GM21619 (cell line): Measurements from ENCODE around the gene XIST.
"Not testable (repeated sequence)": the region's sequence is repeated elsewhere in the genome, so short reads cannot be mapped to it uniquely, and the experiment has no call there.

Source experiments
- ATAC-seq: cut with Tn5 transposase; IDR thresholded peaks from one replicate; pipeline ENCODE4 v1.9.1; 2021; ENCODE audit not compliant: unreplicated experiment

Gene XIST

GRCh38 chrX:73817393-73818199, 34.9 kb downstream of the XIST start:
- ATAC-seq, result no peak

- ATAC-seq, result no peak
Observed at GRCh38 chrX:73812256-73812655, 40.3 kb downstream of the XIST start.

- ATAC-seq, result not testable (repeated sequence)
Observed at GRCh38 chrX:73804109-73804508, 48.4 kb downstream of the XIST start.

GRCh38 chrX:73799888-73800287, 52.6 kb downstream of the XIST start:
- ATAC-seq, result no peak

GRCh38 chrX:73792511-73792910, 60.0 kb downstream of the XIST start:
- not testable (repeated sequence) for ATAC-seq

GRCh38 chrX:73785493-73785892, 67.0 kb downstream of the XIST start:
- ATAC-seq, result no peak
